ENCODE data around the gene SLC2A4RG. TPM values are rescaled to one million over a fixed set of nuclear protein-coding genes. Genes with fewer than 3 reads are reported as not detected.
"Not testable (repeated sequence)": the region's sequence is repeated elsewhere in the genome, so short reads cannot be mapped to it uniquely, and the experiment has no call there.

The SLC2A4RG gene
- polyA plus RNA-seq, 2 donors = 43.8 to 77.5 TPM

GRCh38 chr20:63775096-63775978 is 35.8 kb downstream of the SLC2A4RG start:
- WGBS, 2 donors = 33 to 37% methylated on average over 67 of the region's 67 CpGs
- Histone ChIP-seq H3K27ac (ENCODE audit: low read depth in 2 of 2, low read length in 1 of 2) (no peak overlapping the region), H3K9me3 (ENCODE audit: control insufficient read depth in 2 of 2, insufficient read depth in 1 of 2, low read depth in 1 of 2, low read length in 1 of 2) (no peaks in the 10 kb centered on the region), H3K4me3 (ENCODE audit: low read depth in 1 of 2, low read length in 2 of 2) (no peak overlapping the region), H3K4me1 (ENCODE audit: control insufficient read depth in 2 of 2, insufficient read depth in 2 of 2, low read length in 1 of 2) (peaks cover 0 to 6% of the 10 kb centered on the region in 2 donors), H3K27me3 (ENCODE audit: control insufficient read depth in 1 of 2, insufficient read depth in 2 of 2, low read length in 2 of 2) (no peaks in the 10 kb centered on the region), H3K36me3 (ENCODE audit: control insufficient read depth in 2 of 2, insufficient read depth in 2 of 2, low read length in 1 of 2) (no peaks in the 10 kb centered on the region)

GRCh38 chr20:63776875-63777274 is 37.3 kb downstream of the SLC2A4RG start:
- not testable (repeated sequence) for H3K4me1 ChIP-seq (ENCODE audit: control insufficient read depth in 2 of 2, insufficient read depth in 2 of 2, low read length in 1 of 2); H3K4me3 ChIP-seq (ENCODE audit: low read depth in 1 of 2, low read length in 2 of 2); H3K27ac ChIP-seq (ENCODE audit: low read depth in 2 of 2, low read length in 1 of 2); H3K36me3 ChIP-seq (ENCODE audit: control insufficient read depth in 2 of 2, insufficient read depth in 2 of 2, low read length in 1 of 2); H3K9me3 ChIP-seq (ENCODE audit: control insufficient read depth in 2 of 2, insufficient read depth in 1 of 2, low read depth in 1 of 2, low read length in 1 of 2); H3K27me3 ChIP-seq (ENCODE audit: control insufficient read depth in 1 of 2, insufficient read depth in 2 of 2, low read length in 2 of 2)
- WGBS, 2 donors = 94 to 95% methylated on average over 23 of the region's 23 CpGs

GRCh38 chr20:63777614-63778013 is 38.0 kb downstream of the SLC2A4RG start:
- no peaks in the 10 kb centered on the region for H3K36me3 ChIP-seq (ENCODE audit: control insufficient read depth in 2 of 2, insufficient read depth in 2 of 2, low read length in 1 of 2)
- H3K4me1 ChIP-seq (ENCODE audit: control insufficient read depth in 2 of 2, insufficient read depth in 2 of 2, low read length in 1 of 2) = peaks cover 0 to 5% of the 10 kb centered on the region in 2 donors
- H3K27me3 ChIP-seq (ENCODE audit: control insufficient read depth in 1 of 2, insufficient read depth in 2 of 2, low read length in 2 of 2) = no peaks in the 10 kb centered on the region
- H3K27ac ChIP-seq (ENCODE audit: low read depth in 2 of 2, low read length in 1 of 2) = no peak overlapping the region
- no peak overlapping the region for H3K4me3 ChIP-seq (ENCODE audit: low read depth in 1 of 2, low read length in 2 of 2)
- no peaks in the 10 kb centered on the region for H3K9me3 ChIP-seq (ENCODE audit: control insufficient read depth in 2 of 2, insufficient read depth in 1 of 2, low read depth in 1 of 2, low read length in 1 of 2)
- WGBS, 2 donors = 96 to 97% methylated on average over 13 of the region's 13 CpGs

GRCh38 chr20:63778034-63778752 is 38.6 kb downstream of the SLC2A4RG start:
- Histone ChIP-seq H3K9me3 (ENCODE audit: control insufficient read depth in 2 of 2, insufficient read depth in 1 of 2, low read depth in 1 of 2, low read length in 1 of 2) (no peaks in the 10 kb centered on the region), H3K4me3 (ENCODE audit: low read depth in 1 of 2, low read length in 2 of 2) (no peak overlapping the region), H3K27ac (ENCODE audit: low read depth in 2 of 2, low read length in 1 of 2) (no peak overlapping the region), H3K4me1 (ENCODE audit: control insufficient read depth in 2 of 2, insufficient read depth in 2 of 2, low read length in 1 of 2) (no peaks in the 10 kb centered on the region), H3K27me3 (ENCODE audit: control insufficient read depth in 1 of 2, insufficient read depth in 2 of 2, low read length in 2 of 2) (no peaks in the 10 kb centered on the region), H3K36me3 (ENCODE audit: control insufficient read depth in 2 of 2, insufficient read depth in 2 of 2, low read length in 1 of 2) (no peaks in the 10 kb centered on the region)
- WGBS, 2 donors = 57 to 62% methylated on average over 19 of the region's 19 CpGs

DNA sequence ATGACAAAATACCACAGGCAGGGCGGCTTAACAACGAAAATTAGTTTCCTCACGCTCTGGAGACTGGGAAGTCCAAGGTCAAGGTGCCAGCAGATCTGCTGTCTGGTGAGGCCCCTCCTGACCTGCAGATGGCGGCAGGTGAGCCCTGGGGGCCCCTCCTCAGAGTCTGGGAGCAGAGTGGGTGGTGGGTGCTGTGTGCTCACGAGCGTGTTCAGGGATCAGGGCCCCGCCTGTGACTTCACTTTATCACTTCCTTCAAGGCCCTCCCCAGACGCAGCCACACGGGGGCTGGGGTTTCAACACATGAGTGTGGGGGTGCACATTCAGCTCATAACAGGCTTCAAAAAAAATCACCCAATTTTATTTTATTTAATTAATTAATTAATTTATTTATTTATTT is 39.3 kb downstream of the SLC2A4RG start:
- 75 to 78% methylated on average over 9 of the region's 9 CpGs for WGBS, 2 donors
- no peaks in the 10 kb centered on the region for H3K27me3 ChIP-seq (ENCODE audit: control insufficient read depth in 1 of 2, insufficient read depth in 2 of 2, low read length in 2 of 2)
- no peaks in the 10 kb centered on the region for H3K4me1 ChIP-seq (ENCODE audit: control insufficient read depth in 2 of 2, insufficient read depth in 2 of 2, low read length in 1 of 2)
- H3K27ac ChIP-seq (ENCODE audit: low read depth in 2 of 2, low read length in 1 of 2) = no peak overlapping the region
- no peak overlapping the region for H3K4me3 ChIP-seq (ENCODE audit: low read depth in 1 of 2, low read length in 2 of 2)
- no peaks in the 10 kb centered on the region for H3K9me3 ChIP-seq (ENCODE audit: control insufficient read depth in 2 of 2, insufficient read depth in 1 of 2, low read depth in 1 of 2, low read length in 1 of 2)
- H3K36me3 ChIP-seq (ENCODE audit: control insufficient read depth in 2 of 2, insufficient read depth in 2 of 2, low read length in 1 of 2) = no peaks in the 10 kb centered on the region

DNA sequence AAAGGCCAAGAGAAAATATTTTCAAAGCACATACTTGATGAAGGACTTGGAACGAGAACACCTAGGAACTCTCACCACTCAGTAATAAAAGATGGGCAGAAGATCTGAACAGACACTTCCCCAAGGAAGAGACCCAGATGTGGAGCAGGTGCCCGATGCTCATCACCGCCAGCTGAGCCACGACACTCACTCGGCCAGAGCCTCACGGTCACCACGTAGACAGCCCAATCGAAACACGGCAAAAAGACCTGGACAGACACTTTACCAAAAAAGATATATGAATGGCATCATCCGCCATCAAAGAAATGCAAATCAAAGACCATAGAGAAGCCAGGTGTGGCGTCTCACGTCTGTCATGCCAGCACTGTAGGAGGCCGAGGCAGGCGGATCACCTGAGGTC is 41.6 kb downstream of the SLC2A4RG start:
- Histone ChIP-seq H3K4me3 (ENCODE audit: low read depth in 1 of 2, low read length in 2 of 2) (no peak overlapping the region), H3K27ac (ENCODE audit: low read depth in 2 of 2, low read length in 1 of 2) (no peak overlapping the region), H3K27me3 (ENCODE audit: control insufficient read depth in 1 of 2, insufficient read depth in 2 of 2, low read length in 2 of 2) (no peaks in the 10 kb centered on the region), H3K9me3 (ENCODE audit: control insufficient read depth in 2 of 2, insufficient read depth in 1 of 2, low read depth in 1 of 2, low read length in 1 of 2) (no peaks in the 10 kb centered on the region), H3K36me3 (ENCODE audit: control insufficient read depth in 2 of 2, insufficient read depth in 2 of 2, low read length in 1 of 2) (no peaks in the 10 kb centered on the region), H3K4me1 (ENCODE audit: control insufficient read depth in 2 of 2, insufficient read depth in 2 of 2, low read length in 1 of 2) (no peaks in the 10 kb centered on the region)
- WGBS, 2 donors = 90 to 91% methylated on average over 14 of the region's 14 CpGs

- no peak overlapping the region for H3K4me3 ChIP-seq (ENCODE audit: low read depth in 1 of 2, low read length in 2 of 2)
- WGBS, 2 donors = 58 to 72% methylated on average over 18 of the region's 18 CpGs
- H3K4me1 ChIP-seq (ENCODE audit: control insufficient read depth in 2 of 2, insufficient read depth in 2 of 2, low read length in 1 of 2) = no peaks in the 10 kb centered on the region
- no peaks in the 10 kb centered on the region for H3K9me3 ChIP-seq (ENCODE audit: control insufficient read depth in 2 of 2, insufficient read depth in 1 of 2, low read depth in 1 of 2, low read length in 1 of 2)
- H3K36me3 ChIP-seq (ENCODE audit: control insufficient read depth in 2 of 2, insufficient read depth in 2 of 2, low read length in 1 of 2) = no peaks in the 10 kb centered on the region
- no peaks in the 10 kb centered on the region for H3K27me3 ChIP-seq (ENCODE audit: control insufficient read depth in 1 of 2, insufficient read depth in 2 of 2, low read length in 2 of 2)
- H3K27ac ChIP-seq (ENCODE audit: low read depth in 2 of 2, low read length in 1 of 2) = no peak overlapping the region
Observed at GRCh38 chr20:63782051-63782471, 42.5 kb downstream of the SLC2A4RG start.

DNA sequence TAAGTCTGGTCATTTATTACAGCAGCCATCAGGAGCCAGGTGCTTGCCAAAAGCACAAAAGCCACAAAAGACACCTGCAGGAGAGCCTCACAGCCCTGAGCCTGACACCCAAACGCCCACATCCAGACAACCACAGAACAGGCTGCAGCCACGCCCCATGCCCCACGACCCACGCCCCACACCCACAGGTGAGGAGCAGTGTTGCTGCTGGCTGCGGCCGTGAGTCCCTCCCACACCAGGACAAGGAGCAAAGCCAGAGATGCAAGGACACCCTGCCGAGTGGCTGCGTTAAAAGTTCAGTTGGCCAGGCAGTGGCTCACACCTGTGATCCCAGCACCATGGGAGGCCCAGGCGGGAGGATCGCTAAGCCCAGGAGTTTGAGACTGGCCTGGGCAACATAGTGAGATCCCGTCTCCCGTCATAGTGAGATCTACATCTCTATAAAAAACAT is 43.0 kb downstream of the SLC2A4RG start:
- Histone ChIP-seq H3K4me3 (ENCODE audit: low read depth in 1 of 2, low read length in 2 of 2) (no peak overlapping the region), H3K36me3 (ENCODE audit: control insufficient read depth in 2 of 2, insufficient read depth in 2 of 2, low read length in 1 of 2) (no peaks in the 10 kb centered on the region), H3K9me3 (ENCODE audit: control insufficient read depth in 2 of 2, insufficient read depth in 1 of 2, low read depth in 1 of 2, low read length in 1 of 2) (no peaks in the 10 kb centered on the region), H3K27ac (ENCODE audit: low read depth in 2 of 2, low read length in 1 of 2) (no peak overlapping the region), H3K4me1 (ENCODE audit: control insufficient read depth in 2 of 2, insufficient read depth in 2 of 2, low read length in 1 of 2) (no peaks in the 10 kb centered on the region), H3K27me3 (ENCODE audit: control insufficient read depth in 1 of 2, insufficient read depth in 2 of 2, low read length in 2 of 2) (no peaks in the 10 kb centered on the region)
- WGBS, 2 donors = 75 to 78% methylated on average over 12 of the region's 12 CpGs

DNA sequence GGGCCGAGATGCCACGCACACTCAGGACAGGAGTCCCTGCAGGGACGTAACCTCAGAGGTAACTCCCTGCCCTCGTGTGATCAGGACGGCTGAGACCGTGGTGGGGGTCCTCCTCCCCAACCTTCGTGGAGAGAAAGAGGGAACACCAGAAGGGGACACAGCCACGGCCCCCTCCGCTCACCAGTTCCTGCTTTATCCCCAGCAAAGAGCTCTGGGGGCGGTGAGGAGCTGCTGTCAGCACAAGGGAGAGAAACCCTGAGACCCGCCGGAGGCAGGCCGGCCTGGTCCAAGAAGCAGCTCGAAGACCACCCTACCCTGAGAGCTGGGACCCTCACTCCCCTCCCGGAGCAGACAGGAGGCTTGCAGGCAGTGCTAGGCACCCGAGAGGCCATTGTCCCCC is 44.4 kb downstream of the SLC2A4RG start:
- Histone ChIP-seq H3K4me1 (ENCODE audit: control insufficient read depth in 2 of 2, insufficient read depth in 2 of 2, low read length in 1 of 2) (no peaks in the 10 kb centered on the region), H3K27me3 (ENCODE audit: control insufficient read depth in 1 of 2, insufficient read depth in 2 of 2, low read length in 2 of 2) (no peaks in the 10 kb centered on the region), H3K36me3 (ENCODE audit: control insufficient read depth in 2 of 2, insufficient read depth in 2 of 2, low read length in 1 of 2) (no peaks in the 10 kb centered on the region), H3K4me3 (ENCODE audit: low read depth in 1 of 2, low read length in 2 of 2) (no peak overlapping the region), H3K9me3 (ENCODE audit: control insufficient read depth in 2 of 2, insufficient read depth in 1 of 2, low read depth in 1 of 2, low read length in 1 of 2) (no peaks in the 10 kb centered on the region), H3K27ac (ENCODE audit: low read depth in 2 of 2, low read length in 1 of 2) (no peak overlapping the region)
- WGBS, 2 donors = 84 to 89% methylated on average over 16 of the region's 16 CpGs
